Measurements from ENCODE around the gene LTB4R2. TPM values are rescaled to one million over a fixed set of nuclear protein-coding genes. Genes with fewer than 3 reads are reported as not detected.
"Not testable (repeated sequence)": the region's sequence is repeated elsewhere in the genome, so short reads cannot be mapped to it uniquely, and the experiment has no call there.

Gene LTB4R2
- total RNA-seq, 4 donors from 2014 or later: 4.4 to 81.5 (median 7.1) TPM

DNA sequence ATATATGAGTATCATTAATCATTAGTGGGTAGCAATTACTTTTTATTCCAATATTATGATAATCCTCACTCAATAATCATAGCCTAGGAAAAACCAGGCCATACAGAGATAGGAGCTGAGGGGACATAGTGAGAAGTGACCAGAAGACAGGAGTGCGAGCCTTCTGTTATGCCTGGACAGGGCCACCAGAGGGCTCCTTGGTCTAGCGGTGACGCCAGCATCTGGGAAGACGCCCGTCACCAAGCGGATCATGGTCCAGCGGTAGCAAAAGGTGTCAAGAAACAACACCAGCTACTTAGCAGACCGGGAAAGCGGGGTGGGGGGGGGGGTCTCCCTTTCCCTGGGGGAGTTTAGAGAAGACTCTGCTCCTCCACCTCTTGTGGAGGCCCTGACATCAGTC is 18.0 kb downstream of the LTB4R2 start:
- H3K4me3 ChIP-seq; intact Hi-C loops (cut with DNase I; ENCODE audit: low total_unique reads); H3K36me3 ChIP-seq; H3K9me3 ChIP-seq; H3K27ac ChIP-seq; H3K27me3 ChIP-seq: not testable (repeated sequence)
- 0 to 2% methylated on average over 1 to 9 of the region's 9 CpGs for WGBS, 2 donors (ENCODE audit: low coverage in 1 of 2)
- H3K4me1 ChIP-seq: peaks cover 5 to 24% (median 10%) of the 10 kb centered on the region in 4 donors
- peak; percentile 71 for DNase-seq
- TF ChIP-seq, protein P1, sequence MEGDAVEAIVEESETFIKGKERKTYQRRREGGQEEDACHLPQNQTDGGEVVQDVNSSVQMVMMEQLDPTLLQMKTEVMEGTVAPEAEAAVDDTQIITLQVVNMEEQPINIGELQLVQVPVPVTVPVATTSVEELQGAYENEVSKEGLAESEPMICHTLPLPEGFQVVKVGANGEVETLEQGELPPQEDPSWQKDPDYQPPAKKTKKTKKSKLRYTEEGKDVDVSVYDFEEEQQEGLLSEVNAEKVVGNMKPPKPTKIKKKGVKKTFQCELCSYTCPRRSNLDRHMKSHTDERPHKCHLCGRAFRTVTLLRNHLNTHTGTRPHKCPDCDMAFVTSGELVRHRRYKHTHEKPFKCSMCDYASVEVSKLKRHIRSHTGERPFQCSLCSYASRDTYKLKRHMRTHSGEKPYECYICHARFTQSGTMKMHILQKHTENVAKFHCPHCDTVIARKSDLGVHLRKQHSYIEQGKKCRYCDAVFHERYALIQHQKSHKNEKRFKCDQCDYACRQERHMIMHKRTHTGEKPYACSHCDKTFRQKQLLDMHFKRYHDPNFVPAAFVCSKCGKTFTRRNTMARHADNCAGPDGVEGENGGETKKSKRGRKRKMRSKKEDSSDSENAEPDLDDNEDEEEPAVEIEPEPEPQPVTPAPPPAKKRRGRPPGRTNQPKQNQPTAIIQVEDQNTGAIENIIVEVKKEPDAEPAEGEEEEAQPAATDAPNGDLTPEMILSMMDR (IDR thresholded peaks at IDR 0.05): peak; percentile 66 to 71 (median 69)
- in situ Hi-C loops (cut with MboI; ENCODE audit: low pct_ligation_motif_present in 1 of 4, low pct_unique_long_range_greater_than_20kb in 1 of 4, low sequenced_read_pairs in 3 of 4): loop anchor here in 1 of 4 donors (25.0 kb wide), 1 partner anchor 109 kb away; the partner anchor contains the start of genes CBLN3, KHNYN and SDR39U1

DNA sequence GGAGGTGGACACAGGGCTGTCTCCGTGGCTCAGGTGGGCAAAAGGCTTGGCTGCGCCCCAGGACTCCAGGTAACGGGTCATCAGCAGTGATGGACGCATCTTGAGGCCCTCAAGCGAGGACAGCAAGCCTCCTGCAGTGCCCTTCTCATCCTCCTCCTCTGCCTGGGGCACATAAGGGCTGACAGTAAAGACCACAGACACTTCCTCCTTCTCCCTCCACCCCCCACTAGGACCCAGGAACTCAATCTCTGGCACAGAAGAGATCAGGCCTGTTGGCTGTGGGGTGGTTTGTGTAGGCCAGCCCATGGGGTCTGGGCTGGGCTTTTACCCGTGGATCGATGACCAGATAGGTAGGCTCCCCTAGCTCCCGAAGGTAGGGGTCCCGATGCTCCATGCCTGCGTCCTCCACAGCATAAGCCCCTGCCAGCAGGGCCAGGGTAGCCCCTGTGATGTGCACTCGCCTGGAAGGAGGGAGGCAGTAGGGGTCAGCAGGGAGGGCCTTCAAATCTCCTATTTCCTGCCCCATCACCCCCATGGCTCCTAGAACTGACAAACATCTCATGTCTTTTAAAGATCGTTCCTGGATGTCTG is 19.2 kb downstream of the LTB4R2 start:
- TF ChIP-seq POLR2A (IDR thresholded peaks at IDR 0.05): no peak
- no peak for TF ChIP-seq EP300 (IDR thresholded peaks at IDR 0.05; ENCODE audit: low read depth)
- no peak for TF ChIP-seq POLR2AphosphoS5 (IDR thresholded peaks at IDR 0.05)
- TF ChIP-seq, protein P1 (IDR thresholded peaks at IDR 0.05): no peak
- in situ Hi-C loops (cut with MboI; ENCODE audit: low pct_ligation_motif_present in 1 of 4, low pct_unique_long_range_greater_than_20kb in 1 of 4, low sequenced_read_pairs in 3 of 4): loop anchor here in 1 of 4 donors (25.0 kb wide), 1 partner anchor 108 kb away; the partner anchor contains the start of genes CBLN3, KHNYN and SDR39U1
- H3K9me3 ChIP-seq: no peaks in the 10 kb centered on the region
- intact Hi-C loops (cut with DNase I; ENCODE audit: low total_unique reads): no loop called here
- DNase-seq: no peak
- H3K4me3 ChIP-seq: no peak overlapping the region
- peaks cover 6 to 37% (median 22%) of the 10 kb centered on the region in 4 donors for H3K4me1 ChIP-seq
- H3K27ac ChIP-seq: peak overlapping the region in 1 of 4 donors; percentile 10
- H3K27me3 ChIP-seq: peaks cover 14% of the 10 kb centered on the region
- 92% methylated on average over 12 of the region's 12 CpGs; no CpG with 5 or more reads in 1 of the 2 donors for WGBS, 2 donors (ENCODE audit: low coverage in 1 of 2)
- no peaks in the 10 kb centered on the region for H3K36me3 ChIP-seq

DNA sequence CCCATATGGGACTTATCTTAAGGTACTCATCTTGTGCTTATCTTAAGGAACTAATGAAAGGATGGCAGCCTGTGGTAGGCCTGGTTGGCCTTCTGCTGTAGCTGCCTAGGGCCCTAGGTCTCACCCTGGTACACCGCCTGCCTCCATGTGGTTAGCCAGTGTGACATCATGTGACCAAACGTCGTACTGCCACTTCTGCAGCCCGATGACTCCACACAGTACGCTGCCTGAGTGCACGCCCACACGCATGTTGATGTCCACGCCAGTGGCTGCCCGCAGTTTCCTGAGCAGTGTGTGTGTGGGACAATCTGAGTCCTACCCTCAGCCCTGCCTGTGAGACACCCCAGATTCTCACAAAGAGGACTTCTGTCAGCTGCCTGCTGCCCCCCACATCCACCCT is 19.8 kb downstream of the LTB4R2 start:
- H3K27me3 ChIP-seq: peaks cover 20% of the 10 kb centered on the region
- WGBS, 2 donors (ENCODE audit: low coverage in 1 of 2): 47% methylated on average over 8 of the region's 9 CpGs; no CpG with 5 or more reads in 1 of the 2 donors
- H3K9me3 ChIP-seq: no peaks in the 10 kb centered on the region
- H3K27ac ChIP-seq: no peak overlapping the region
- H3K4me3 ChIP-seq: no peak overlapping the region
- peaks cover 11 to 43% (median 28%) of the 10 kb centered on the region in 4 donors for H3K4me1 ChIP-seq
- no peak for TF ChIP-seq POLR2A (IDR thresholded peaks at IDR 0.05)
- TF ChIP-seq, protein P1 (IDR thresholded peaks at IDR 0.05): no peak
- TF ChIP-seq POLR2AphosphoS5 (IDR thresholded peaks at IDR 0.05): no peak
- TF ChIP-seq EP300 (IDR thresholded peaks at IDR 0.05; ENCODE audit: low read depth): no peak
- H3K36me3 ChIP-seq: no peaks in the 10 kb centered on the region
- peak; percentile 69 for DNase-seq
- intact Hi-C loops (cut with DNase I; ENCODE audit: low total_unique reads) (no loop called here), in situ Hi-C loops (cut with MboI; ENCODE audit: low pct_ligation_motif_present in 1 of 4, low pct_unique_long_range_greater_than_20kb in 1 of 4, low sequenced_read_pairs in 3 of 4) (loop anchor here in 3 of 4 donors (5.0 to 25.0 kb wide), 3 partner anchors 103 to 108 kb away; partner anchors contain the start of genes CBLN3 (in 1 of the 3), KHNYN (in 1 of the 3) and SDR39U1 (in 1 of the 3))

DNA sequence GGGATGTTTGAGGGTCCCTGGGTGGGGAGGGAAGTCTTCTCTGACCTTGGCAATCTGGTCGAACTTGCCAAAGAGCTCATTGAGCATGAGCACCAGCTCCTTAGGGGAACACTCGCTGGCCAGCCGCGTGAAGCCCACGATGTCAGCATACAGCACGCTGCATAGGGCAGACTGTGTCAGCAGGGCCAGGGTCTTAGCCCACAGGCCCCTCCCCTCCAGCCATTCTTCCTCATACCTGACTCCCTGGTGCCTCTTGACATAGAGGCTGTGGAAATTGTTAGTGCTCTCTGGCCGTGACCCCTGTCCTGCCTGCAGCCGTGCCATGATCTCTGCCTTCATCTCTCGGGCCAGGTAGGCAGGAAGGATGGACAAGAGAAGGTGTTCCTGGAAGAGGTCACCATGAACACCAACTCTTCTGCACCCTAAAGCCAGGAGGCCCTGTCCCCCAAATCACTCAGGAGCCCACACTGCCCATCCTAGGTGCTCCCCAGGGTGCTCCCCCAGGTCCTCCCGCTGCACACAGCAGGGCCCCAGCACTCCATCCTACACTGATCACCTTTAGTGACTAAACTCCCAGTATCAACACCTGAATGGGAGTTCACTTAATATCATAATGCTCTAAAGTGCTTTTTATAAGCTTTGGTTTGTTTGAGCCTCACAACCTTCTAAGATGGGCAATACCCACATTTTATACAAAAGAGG is 21.2 kb downstream of the LTB4R2 start:
- intact Hi-C loops (cut with DNase I; ENCODE audit: low total_unique reads) (no loop called here), in situ Hi-C loops (cut with MboI; ENCODE audit: low pct_ligation_motif_present in 1 of 4, low pct_unique_long_range_greater_than_20kb in 1 of 4, low sequenced_read_pairs in 3 of 4) (loop anchor here in 3 of 4 donors (5.0 to 25.0 kb wide), 3 partner anchors 101 to 106 kb away; partner anchors contain the start of genes CBLN3 (in 1 of the 3), KHNYN (in 1 of the 3) and SDR39U1 (in 1 of the 3))
- peaks cover 28% of the 10 kb centered on the region for H3K27me3 ChIP-seq
- WGBS, 2 donors (ENCODE audit: low coverage in 1 of 2): 92 to 100% methylated on average over 1 to 10 of the region's 10 CpGs
- no peak for DNase-seq
- H3K9me3 ChIP-seq: no peaks in the 10 kb centered on the region
- H3K36me3 ChIP-seq: no peaks in the 10 kb centered on the region
- H3K27ac ChIP-seq: no peak overlapping the region
- H3K4me3 ChIP-seq: no peak overlapping the region
- peaks cover 15 to 49% (median 32%) of the 10 kb centered on the region in 4 donors for H3K4me1 ChIP-seq
- TF ChIP-seq, protein P1 (IDR thresholded peaks at IDR 0.05): no peak
- TF ChIP-seq POLR2A (IDR thresholded peaks at IDR 0.05): no peak
- no peak for TF ChIP-seq POLR2AphosphoS5 (IDR thresholded peaks at IDR 0.05)
- no peak for TF ChIP-seq EP300 (IDR thresholded peaks at IDR 0.05; ENCODE audit: low read depth)
